HepG2 (cell line): ENCODE measurements around the gene FUCA2. TPM values are rescaled to one million over a fixed set of nuclear protein-coding genes. Genes with fewer than 3 reads are reported as not detected.

Experiments
- ATAC-seq: fragments of 200-7000 bp; cut with Tn5 transposase; 3 replicates; pipeline ENCODE4 v1.9.1; 2020; ENCODE audit warnings: mild to moderate bottlenecking, moderate library complexity
- BruUV-seq: library from RNA; stranded (reverse); fragments of 400-500 nt; replicated peaks from 2 replicates; lab custom pipeline; 2021; lab: Mats Ljungman, UMichigan
- CTCF ChIA-PET: fragments of 300-600 bp; formaldehyde crosslinking; extraction: SDS; loops from one replicate; lab custom pipeline; 2021; ENCODE audit warnings: low total read pairs, inconsistent platforms, low intra/inter-chr PET ratio; lab: Yijun Ruan, JAX
- POLR2A ChIA-PET: fragments of 350-600 bp; sonication (Branson Sonifier 250); formaldehyde crosslinking; loops from one replicate; lab custom pipeline; 2020; ENCODE audit warnings: antibody characterized with exemption, inconsistent platforms; lab: Yijun Ruan, JAX
- DNase-seq: peaks from one replicate; pipeline ENCODE4 v3.0.0-alpha.2; 2015; ENCODE audit warnings: low spot score
- FAIRE-seq: peaks from 3 replicates; lab custom pipeline; 2011; peaks lifted over from hg19 to GRCh38; lab: Jason Lieb, UNC
- H2AFZ ChIP-seq: one replicate; pipeline ENCODE4 v1.6.1; 2011; ENCODE audit warnings: low read length, inconsistent platforms
- H3K27ac ChIP-seq: fragments of 300-600 bp; 3 replicates; pipeline ENCODE4 v1.8.0; 2011; ENCODE audit warnings: mixed run types, mild to moderate bottlenecking, mixed read lengths, low read length, inconsistent platforms; ENCODE audit not compliant: insufficient read depth; ENCODE audit errors: extremely low read length
- H3K27me3 ChIP-seq, 2 experiments: fragments of 200-600 bp in 1 of 2; 2 replicates in 1 of 2; 3 replicates in 1 of 2; pipeline versions ENCODE4 v1.6.0 to v1.8.0; 2011; ENCODE audit warnings: low read length in 2 of 2, mild to moderate bottlenecking in 2 of 2, moderate library complexity in 2 of 2, inconsistent platforms in 1 of 2; ENCODE audit not compliant: insufficient read depth in 2 of 2, control insufficient read depth in 1 of 2
- H3K36me3 ChIP-seq, 2 experiments: fragments of 200-600 bp in 1 of 2; replicated peaks in 1 of 2; 2 replicates in 1 of 2; 3 replicates in 1 of 2; pipeline versions ENCODE4 v1.5.1 to v1.8.0; 2011; ENCODE audit warnings: low read length in 2 of 2, inconsistent platforms in 1 of 2; ENCODE audit not compliant: insufficient read depth in 2 of 2, control insufficient read depth in 1 of 2
- H3K4me1 ChIP-seq: 2 replicates; pipeline ENCODE4 v1.5.1; 2012; ENCODE audit warnings: low read length, inconsistent platforms; ENCODE audit not compliant: insufficient read depth
- H3K4me2 ChIP-seq: 2 replicates; pipeline ENCODE4 v1.6.0; 2011; ENCODE audit warnings: low read depth, low read length, inconsistent platforms
- H3K4me3 ChIP-seq, 3 experiments: fragments of 200-600 bp in 1 of 3; sonication (generic), shearing (Covaris generic) in 1 of 3; replicated peaks in 1 of 3; 2 replicates each; pipeline ENCODE4 v1.5.1; 2011 to 2016; ENCODE audit warnings: low read length in 3 of 3, inconsistent platforms in 2 of 3, low read depth in 2 of 3, mild to moderate bottlenecking in 2 of 3, control low read depth in 1 of 3, mixed read lengths in 1 of 3; ENCODE audit not compliant: insufficient read depth in 1 of 3
- H3K79me2 ChIP-seq: one replicate; pipeline ENCODE4 v1.6.1; 2011; ENCODE audit warnings: low read length, inconsistent platforms; ENCODE audit not compliant: insufficient read depth
- H3K9ac ChIP-seq: 2 replicates; pipeline ENCODE4 v1.6.0; 2011; ENCODE audit warnings: mild to moderate bottlenecking, low read depth, low read length, inconsistent platforms; ENCODE audit not compliant: insufficient read depth
- H3K9me3 ChIP-seq: 2 replicates; pipeline ENCODE4 v1.5.1; 2012; ENCODE audit warnings: mild to moderate bottlenecking, low read length
- H4K20me1 ChIP-seq: 2 replicates; pipeline ENCODE4 v1.6.0; 2011; ENCODE audit warnings: inconsistent platforms, mild to moderate bottlenecking, low read length, moderate library complexity; ENCODE audit not compliant: insufficient read depth
- HNRNPH1 ChIP-seq: fragments of 200-400 bp; formaldehyde crosslinking; optimal IDR thresholded peaks from 2 replicates; pipeline ENCODE3; 2017; ENCODE audit warnings: mild to moderate bottlenecking, low read depth, low read length
- ISL2 ChIP-seq: sonication (generic); formaldehyde crosslinking; IDR thresholded peaks from 2 replicates; pipeline ENCODE4 v1.5.0; 2020; ENCODE audit warnings: missing genetic modification reagents
- PHF21A ChIP-seq: sonication (generic); formaldehyde crosslinking; IDR thresholded peaks from 2 replicates; pipeline ENCODE4 v1.5.0; 2020; ENCODE audit warnings: mild to moderate bottlenecking, missing genetic modification reagents
- RAD21 ChIP-seq: fragments of 450-650 bp; formaldehyde crosslinking; IDR thresholded peaks from 2 replicates; pipeline ENCODE4 v1.5.0; 2020; ENCODE audit warnings: mild to moderate bottlenecking
- TCF7 ChIP-seq: sonication (generic); IDR thresholded peaks from 2 replicates; pipeline ENCODE4 v1.6.1; 2016; ENCODE audit warnings: antibody characterized with exemption, low read depth
- YY1 ChIP-seq: IDR thresholded peaks from 2 replicates; pipeline ENCODE4 v1.6.1; 2011; ENCODE audit warnings: low read length, low read depth, moderate library complexity, mild to moderate bottlenecking; ENCODE audit not compliant: insufficient read depth, insufficient replicate concordance
- ZNF121 ChIP-seq: sonication (generic); formaldehyde crosslinking; IDR thresholded peaks from 2 replicates; pipeline ENCODE4 v1.5.0; 2020; ENCODE audit warnings: mild to moderate bottlenecking, missing genetic modification reagents
- ZNF296 ChIP-seq: sonication (generic); formaldehyde crosslinking; conservative IDR thresholded peaks from 2 replicates; pipeline ENCODE4 v1.5.0; 2020; ENCODE audit warnings: mild to moderate bottlenecking, missing genetic modification reagents
- ZNF556 ChIP-seq: sonication (generic); formaldehyde crosslinking; IDR thresholded peaks from 2 replicates; pipeline ENCODE4 v1.4.0; 2020; ENCODE audit warnings: mild to moderate bottlenecking, missing genetic modification reagents, borderline replicate concordance
- WGBS: methylation state at CpG from one replicate; pipeline ENCODE4 v1.1.6; 2017; ENCODE audit warnings: low lambda C conversion rate; 5-methylcytosine and 5-hydroxymethylcytosine counted together
- in situ Hi-C: cut with HindIII; loops from 2 replicates; pipeline ENCODE4 v1.10.0; 2017; ENCODE audit warnings: low pct_unique_long_range_greater_than_20kb; ENCODE audit not compliant: extremely low pct_ligation_motif_present
- intact Hi-C: fragments of 100-400 bp; cut with micrococcal nuclease; formaldehyde crosslinking; loops from one replicate; pipeline ENCODE4 v1.10.0; 2022; ENCODE audit not compliant: unreplicated experiment
- polyA plus RNA-seq, 8 experiments: library from polyadenylated mRNA; depleted of rRNA in 3 of 8; stranded (reverse) in 7 of 8; unstranded in 1 of 8; fragments of >200 nt; fragmentation: Illumina TruSeq in 4 of 8; extraction: Trizol in 4 of 8; gene quantifications; 2 replicates each; pipeline versions ENCODE4 v1.2.1 to v1.2.3, GENCODE V29; 2011 to 2016; ENCODE audit warnings: low read depth in 4 of 8, missing spikeins in 1 of 8, mixed read lengths in 1 of 8; ENCODE audit not compliant: insufficient read depth in 1 of 8
- total RNA-seq, 5 experiments: library from RNA; depleted of rRNA; stranded (reverse); fragments of >200 nt; fragmentation: Illumina TruSeq; extraction: Trizol; gene quantifications; 2 replicates each; pipeline ENCODE4 v1.2.3, GENCODE V29; 2016; ENCODE audit warnings: low read depth in 1 of 5
- TF ChIP-seq, protein P1 (sequence below): sonication (generic); formaldehyde crosslinking; IDR thresholded peaks from 2 replicates; pipeline ENCODE4 v1.8.1; 2023; ENCODE audit warnings: mild to moderate bottlenecking, missing genetic modification reagents, borderline replicate concordance
- TF ChIP-seq, protein P2 (sequence below): sonication (generic); formaldehyde crosslinking; IDR thresholded peaks from 2 replicates; pipeline ENCODE4 v1.5.1; 2020; ENCODE audit warnings: mild to moderate bottlenecking, missing genetic modification reagents, borderline replicate concordance

Gene FUCA2
- total and polyA plus RNA-seq, 2 of the 13 experiments (the other 11 are each of a cell fraction or from before 2014, with no cell fraction given) = 87.4 to 144 TPM

DNA sequence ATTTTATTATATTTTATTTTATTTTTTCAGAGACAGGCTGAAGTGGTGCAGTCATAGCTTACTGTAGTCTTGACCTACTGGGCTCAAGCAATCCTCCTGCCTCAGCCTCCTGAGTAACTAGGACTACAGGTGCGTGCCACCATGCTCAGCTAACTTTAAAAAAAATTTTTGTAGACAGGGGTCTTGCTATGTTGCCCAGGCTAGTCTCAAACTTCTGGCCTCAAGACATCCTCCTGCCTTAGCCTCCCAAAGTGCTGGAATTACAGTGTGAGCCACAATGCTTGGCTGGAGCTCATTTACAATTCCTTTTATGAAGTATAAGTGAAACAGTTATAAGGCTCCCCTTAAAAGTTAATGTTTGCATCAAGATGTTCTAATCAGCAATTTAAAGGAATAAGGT, 14.5 kb downstream of the FUCA2 start:
- ATAC-seq = no peak
- WGBS = 94% methylated on average over 1 of the region's 1 CpG
- Histone ChIP-seq H3K79me2 (no peaks in the 10 kb centered on the region), H3K4me1 (no peaks in the 10 kb centered on the region), H4K20me1 (no peaks in the 10 kb centered on the region), H2AFZ (no peak overlapping the region), H3K9me3 (no peaks in the 10 kb centered on the region), H3K4me2 (no peak overlapping the region)
- CTCF ChIA-PET = no interaction called here
- in situ Hi-C loops = no loop called here
- TF ChIP-seq ZNF556 (CRISPR knock-in tag) (no peak), ZNF121 (CRISPR knock-in tag) (peak; percentile 63), PHF21A (CRISPR knock-in tag) (no peak)
- TF ChIP-seq, all 625 proteins: peak for 1
- POLR2A ChIA-PET = interaction anchor here (1.3 kb wide), 1 partner anchor 39 kb away, joined by 3 read pairs; no protein-coding TSS in a partner anchor
- no peak overlapping the region for H3K27ac ChIP-seq
- BruUV-seq = no TSS peak
- no peak overlapping the region for H3K4me3 ChIP-seq
- no peak overlapping the region for H3K9ac ChIP-seq
- H3K36me3 ChIP-seq = peaks cover 15 to 77% of the 10 kb centered on the region in 2 experiments
- intact Hi-C loops = no loop called here
- FAIRE-seq = no peak
- no peaks in the 10 kb centered on the region for H3K27me3 ChIP-seq
- no peak for DNase-seq

DNA sequence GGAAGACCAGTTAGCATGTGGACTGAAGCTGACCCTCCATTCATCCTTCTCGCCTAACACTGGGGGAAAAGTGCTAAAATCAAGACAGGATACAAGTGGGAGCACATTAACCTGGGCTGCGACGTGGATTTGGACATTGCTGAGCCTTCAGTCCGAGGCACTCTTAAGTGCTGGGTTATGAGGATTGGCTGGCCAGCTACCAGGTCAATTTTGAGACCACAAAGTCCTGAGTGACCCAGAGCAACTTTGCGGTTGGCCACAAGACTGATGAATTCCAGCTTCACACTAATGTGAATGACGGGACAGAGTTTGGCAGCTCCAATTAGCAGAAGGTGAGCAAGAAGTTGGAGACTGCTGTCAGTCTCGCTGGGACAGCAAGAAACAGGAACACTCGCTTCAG, 20.7 kb downstream of the FUCA2 start:
- CTCF ChIA-PET = no interaction called here
- 94% methylated on average over 8 of the region's 8 CpGs for WGBS
- peak; percentile 50 for ATAC-seq

More for the DNA sequence above, 20.7 kb downstream of the FUCA2 start:
- in situ Hi-C loops (no loop called here), intact Hi-C loops (no loop called here)
- FAIRE-seq (no peak), DNase-seq (no peak)
- no peaks in the 10 kb centered on the region for H3K27me3 ChIP-seq
- no peaks in the 10 kb centered on the region for H4K20me1 ChIP-seq
- TF ChIP-seq RAD21 (CRISPR knock-in tag) (no peak), ZNF296 (CRISPR knock-in tag) (no peak), YY1 (no peak), TCF7 (no peak), ISL2 (CRISPR knock-in tag) (no peak), HNRNPH1 (no peak)
- TF ChIP-seq, protein P1, sequence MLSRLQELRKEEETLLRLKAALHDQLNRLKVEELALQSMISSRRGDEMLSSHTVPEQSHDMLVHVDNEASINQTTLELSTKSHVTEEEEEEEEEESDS (CRISPR knock-in tag) = no peak
- TF ChIP-seq, protein P2, sequence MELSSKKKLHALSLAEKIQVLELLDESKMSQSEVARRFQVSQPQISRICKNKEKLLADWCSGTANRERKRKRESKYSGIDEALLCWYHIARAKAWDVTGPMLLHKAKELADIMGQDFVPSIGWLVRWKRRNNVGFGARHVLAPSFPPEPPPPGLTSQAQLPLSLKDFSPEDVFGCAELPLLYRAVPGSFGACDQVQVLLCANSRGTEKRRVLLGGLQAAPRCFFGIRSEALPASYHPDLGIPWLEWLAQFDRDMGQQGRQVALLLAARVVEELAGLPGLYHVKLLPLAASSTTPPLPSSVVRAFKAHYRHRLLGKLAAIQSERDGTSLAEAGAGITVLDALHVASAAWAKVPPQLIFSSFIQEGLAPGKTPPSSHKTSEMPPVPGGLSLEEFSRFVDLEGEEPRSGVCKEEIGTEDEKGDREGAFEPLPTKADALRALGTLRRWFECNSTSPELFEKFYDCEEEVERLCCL (CRISPR knock-in tag) = no peak
- H3K9ac ChIP-seq = no peak overlapping the region
- BruUV-seq = no TSS peak
- no peak overlapping the region for H2AFZ ChIP-seq
- H3K9me3 ChIP-seq = no peaks in the 10 kb centered on the region
- no peaks in the 10 kb centered on the region for H3K79me2 ChIP-seq
- H3K27ac ChIP-seq = no peak overlapping the region
- H3K4me2 ChIP-seq = no peak overlapping the region
- POLR2A ChIA-PET = interaction anchor here (1.1 kb wide), 1 partner anchor 40 kb away, joined by 3 read pairs; the partner anchor contains the start of genes ADAT2 and PEX3
- peaks cover 7 to 22% of the 10 kb centered on the region in 2 experiments; a peak in 4 of 5 replicates for H3K36me3 ChIP-seq
- H3K4me3 ChIP-seq = no peak overlapping the region
- no peaks in the 10 kb centered on the region for H3K4me1 ChIP-seq
